K562 (cell line): ENCODE data around the gene IL12RB1. TPM values are rescaled to one million over a fixed set of nuclear protein-coding genes. Genes with fewer than 3 reads are reported as not detected.
A peak's percentile ranks its signal among the peaks of the same experiment; 100 is the strongest.

ENCODE experiments used
- ADNP ChIP-seq: fragments of 200-800 bp; sonication (Bioruptor generic); IDR thresholded peaks from 2 replicates; pipeline ENCODE4 v1.6.1; 2016; ENCODE audit warnings: missing genetic modification characterization, missing compliant biosample characterization
- ARID2 ChIP-seq: fragments of 450-650 bp; IDR thresholded peaks from 2 replicates; pipeline ENCODE4 v1.6.1; 2017; ENCODE audit warnings: antibody characterized with exemption, mild to moderate bottlenecking
- BRD9 ChIP-seq: fragments of 450-650 bp; IDR thresholded peaks from 2 replicates; pipeline ENCODE4 v1.6.1; 2018; ENCODE audit warnings: low read depth; ENCODE audit not compliant: partially characterized antibody
- CBX5 ChIP-seq: IDR thresholded peaks from 2 replicates; pipeline ENCODE4 v1.6.1; 2014; ENCODE audit warnings: low read depth, borderline replicate concordance
- FOXA1 ChIP-seq: fragments of 450-650 bp; IDR thresholded peaks from 2 replicates; pipeline ENCODE4 v1.6.1; 2016; ENCODE audit warnings: mild to moderate bottlenecking, borderline replicate concordance
- FOXK2 ChIP-seq, 2 experiments: fragments of 450-650 bp; IDR thresholded peaks in 1 of 2; conservative IDR thresholded peaks in 1 of 2; 2 replicates each; pipeline ENCODE4 v1.6.1; 2016; ENCODE audit warnings: low read depth in 2 of 2, mild to moderate bottlenecking in 1 of 2
- HDAC3 ChIP-seq: fragments of 450-650 bp; IDR thresholded peaks from 2 replicates; pipeline ENCODE4 v1.6.1; 2018; ENCODE audit warnings: borderline replicate concordance, mild to moderate bottlenecking, moderate library complexity; ENCODE audit not compliant: partially characterized antibody
- HSF4 ChIP-seq: fragments of 250-450 bp; sonication (Bioruptor Pico); IDR thresholded peaks from 2 replicates; pipeline ENCODE4 v2.1.2; 2022; ENCODE audit warnings: mild to moderate bottlenecking, moderate library complexity, borderline replicate concordance
- KAT2B ChIP-seq: IDR thresholded peaks from one replicate; pipeline ENCODE4 v1.6.1; 2012; ENCODE audit warnings: low read depth, mild to moderate bottlenecking, control low read depth, inconsistent platforms, low read length, moderate library complexity
- MCM2 ChIP-seq: fragments of 450-650 bp; IDR thresholded peaks from 2 replicates; pipeline ENCODE4 v1.6.1; 2017; ENCODE audit warnings: low read depth, mild to moderate bottlenecking
- MYNN ChIP-seq, 2 experiments: sonication (generic); formaldehyde crosslinking in 1 of 2; IDR thresholded peaks; 2 replicates each; pipeline versions ENCODE4 v1.5.0 to v1.6.1; 2016 to 2020; ENCODE audit warnings: antibody characterized with exemption in 1 of 2, missing genetic modification reagents in 1 of 2
- NELFE ChIP-seq: IDR thresholded peaks from 2 replicates; pipeline ENCODE4 v1.6.1; 2011; ENCODE audit warnings: mild to moderate bottlenecking; ENCODE audit not compliant: insufficient read depth, insufficient read length
- RUNX1 ChIP-seq: sonication (generic); IDR thresholded peaks from 2 replicates; pipeline ENCODE4 v1.6.1; 2016; ENCODE audit warnings: antibody characterized with exemption, low read depth
- TARDBP ChIP-seq: fragments of 450-650 bp; IDR thresholded peaks from 2 replicates; pipeline ENCODE4 v1.6.1; 2016
- THRAP3 ChIP-seq: fragments of 450-650 bp; IDR thresholded peaks from 2 replicates; pipeline ENCODE4 v1.6.1; 2016; ENCODE audit warnings: mild to moderate bottlenecking, inconsistent platforms, borderline replicate concordance
- ZBTB34 ChIP-seq: fragments of 250-450 bp; sonication (Bioruptor Pico); IDR thresholded peaks from 2 replicates; pipeline ENCODE4 v1.8.0; 2021; ENCODE audit warnings: mild to moderate bottlenecking, moderate library complexity
- ZNF143 ChIP-seq: sonication (generic); formaldehyde crosslinking; IDR thresholded peaks from 2 replicates; pipeline ENCODE4 v1.9.0; 2022; ENCODE audit warnings: mild to moderate bottlenecking, missing genetic modification reagents
- ZNF175 ChIP-seq: fragments of 200-800 bp; sonication (Bioruptor generic); IDR thresholded peaks from 2 replicates; pipeline ENCODE4 v1.6.1; 2016; ENCODE audit warnings: low read depth, mild to moderate bottlenecking, missing genetic modification characterization, missing compliant biosample characterization
- ZNF197 ChIP-seq: fragments of 200-800 bp; sonication (Bioruptor generic); IDR thresholded peaks from 2 replicates; pipeline ENCODE4 v1.6.1; 2016; ENCODE audit warnings: low read depth, missing genetic modification characterization, missing compliant biosample characterization
- ZNF431 ChIP-seq: sonication (generic); formaldehyde crosslinking; IDR thresholded peaks from 2 replicates; pipeline ENCODE4 v1.8.0; 2022; ENCODE audit warnings: mild to moderate bottlenecking, missing genetic modification reagents
- polyA plus RNA-seq, 8 experiments: library from polyadenylated mRNA; depleted of rRNA in 4 of 8; stranded (reverse) in 5 of 8; unstranded in 3 of 8; fragments of >200 nt; fragmentation: Nextera tagmentation in 2 of 8; fragmentation: Illumina TruSeq in 1 of 8; extraction: Ambion mirVana in 2 of 8; extraction: Trizol in 1 of 8; gene quantifications; 2 replicates each; pipeline versions ENCODE4 v1.2.1 to v1.2.3, GENCODE V29; 2011 to 2014; ENCODE audit warnings: inconsistent platforms in 1 of 8, missing spikeins in 1 of 8
- total RNA-seq, 7 experiments: library from RNA; depleted of rRNA in 6 of 7; stranded (reverse); fragments of >200 nt in 6 of 7; fragmentation: Illumina TruSeq in 2 of 7; extraction: Trizol in 2 of 7; gene quantifications; 2 replicates each; pipeline versions ENCODE4 v1.2.1 to v1.2.3, GENCODE V29; 2011 to 2021; ENCODE audit warnings: low replicate concordance in 1 of 7
- TF ChIP-seq, protein P1 (sequence below): fragments of 150-350 bp; conservative IDR thresholded peaks from 2 replicates; pipeline ENCODE4 v1.6.1; 2014; ENCODE audit warnings: low read length
- TF ChIP-seq, protein P2 (sequence below): fragments of 450-650 bp; IDR thresholded peaks from 2 replicates; pipeline ENCODE4 v1.6.1; 2018; ENCODE audit warnings: mild to moderate bottlenecking, low read depth; ENCODE audit not compliant: partially characterized antibody
- TF ChIP-seq, protein P3 (sequence below): fragments of 250-450 bp; sonication (Bioruptor Pico); IDR thresholded peaks from 2 replicates; pipeline ENCODE4 v1.5.0; 2020; ENCODE audit warnings: mild to moderate bottlenecking, borderline replicate concordance

IL12RB1 gene
- total and polyA plus RNA-seq, 9 of the 15 experiments (the other 6 are each of a cell fraction or from before 2014, with no cell fraction given): 0.04 to 0.07 (median 0.06) TPM; not detected in 5

- TF ChIP-seq HSF4 (no peak), ZNF197 (no peak), HDAC3 (no peak), MYNN (IDR thresholded peaks at IDR 0.05) (no peak), MYNN (CRISPR knock-in tag; IDR thresholded peaks at IDR 0.05) (no peak), FOXK2 (conservative IDR thresholded peaks at IDR 0.05 in 1 of 2, IDR thresholded peaks at IDR 0.05 in 1 of 2; ENCODE audit: low read depth in 2 of 2) (peak; percentile 96 to 97), FOXA1 (no peak), THRAP3 (no peak), NELFE (no peak), ZNF143 (CRISPR knock-in tag) (peak; percentile 68), ZNF431 (CRISPR knock-in tag) (no peak), BRD9 (peak; percentile 74), ZNF175 (CRISPR knock-in tag) (no peak), RUNX1 (no peak), ARID2 (peak; percentile 75; the same call in 1 of the 2 replicates), KAT2B (no peak), CBX5 (no peak), TARDBP (no peak), ZBTB34 (CRISPR knock-in tag) (no peak), ADNP (tag) (peak; percentile 88), MCM2 (no peak)
- TF ChIP-seq, protein P1, sequence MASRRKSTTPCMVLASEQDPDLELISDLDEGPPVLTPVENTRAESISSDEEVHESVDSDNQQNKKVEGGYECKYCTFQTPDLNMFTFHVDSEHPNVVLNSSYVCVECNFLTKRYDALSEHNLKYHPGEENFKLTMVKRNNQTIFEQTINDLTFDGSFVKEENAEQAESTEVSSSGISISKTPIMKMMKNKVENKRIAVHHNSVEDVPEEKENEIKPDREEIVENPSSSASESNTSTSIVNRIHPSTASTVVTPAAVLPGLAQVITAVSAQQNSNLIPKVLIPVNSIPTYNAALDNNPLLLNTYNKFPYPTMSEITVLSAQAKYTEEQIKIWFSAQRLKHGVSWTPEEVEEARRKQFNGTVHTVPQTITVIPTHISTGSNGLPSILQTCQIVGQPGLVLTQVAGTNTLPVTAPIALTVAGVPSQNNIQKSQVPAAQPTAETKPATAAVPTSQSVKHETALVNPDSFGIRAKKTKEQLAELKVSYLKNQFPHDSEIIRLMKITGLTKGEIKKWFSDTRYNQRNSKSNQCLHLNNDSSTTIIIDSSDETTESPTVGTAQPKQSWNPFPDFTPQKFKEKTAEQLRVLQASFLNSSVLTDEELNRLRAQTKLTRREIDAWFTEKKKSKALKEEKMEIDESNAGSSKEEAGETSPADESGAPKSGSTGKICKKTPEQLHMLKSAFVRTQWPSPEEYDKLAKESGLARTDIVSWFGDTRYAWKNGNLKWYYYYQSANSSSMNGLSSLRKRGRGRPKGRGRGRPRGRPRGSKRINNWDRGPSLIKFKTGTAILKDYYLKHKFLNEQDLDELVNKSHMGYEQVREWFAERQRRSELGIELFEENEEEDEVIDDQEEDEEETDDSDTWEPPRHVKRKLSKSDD: no peak
- TF ChIP-seq, protein P2, sequence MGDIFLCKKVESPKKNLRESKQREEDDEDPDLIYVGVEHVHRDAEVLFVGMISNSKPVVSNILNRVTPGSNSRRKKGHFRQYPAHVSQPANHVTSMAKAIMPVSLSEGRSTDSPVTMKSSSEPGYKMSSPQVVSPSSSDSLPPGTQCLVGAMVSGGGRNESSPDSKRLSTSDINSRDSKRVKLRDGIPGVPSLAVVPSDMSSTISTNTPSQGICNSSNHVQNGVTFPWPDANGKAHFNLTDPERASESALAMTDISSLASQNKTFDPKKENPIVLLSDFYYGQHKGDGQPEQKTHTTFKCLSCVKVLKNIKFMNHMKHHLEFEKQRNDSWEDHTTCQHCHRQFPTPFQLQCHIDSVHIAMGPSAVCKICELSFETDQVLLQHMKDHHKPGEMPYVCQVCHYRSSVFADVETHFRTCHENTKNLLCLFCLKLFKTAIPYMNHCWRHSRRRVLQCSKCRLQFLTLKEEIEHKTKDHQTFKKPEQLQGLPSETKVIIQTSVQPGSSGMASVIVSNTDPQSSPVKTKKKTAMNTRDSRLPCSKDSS: no peak
- TF ChIP-seq, protein P3, sequence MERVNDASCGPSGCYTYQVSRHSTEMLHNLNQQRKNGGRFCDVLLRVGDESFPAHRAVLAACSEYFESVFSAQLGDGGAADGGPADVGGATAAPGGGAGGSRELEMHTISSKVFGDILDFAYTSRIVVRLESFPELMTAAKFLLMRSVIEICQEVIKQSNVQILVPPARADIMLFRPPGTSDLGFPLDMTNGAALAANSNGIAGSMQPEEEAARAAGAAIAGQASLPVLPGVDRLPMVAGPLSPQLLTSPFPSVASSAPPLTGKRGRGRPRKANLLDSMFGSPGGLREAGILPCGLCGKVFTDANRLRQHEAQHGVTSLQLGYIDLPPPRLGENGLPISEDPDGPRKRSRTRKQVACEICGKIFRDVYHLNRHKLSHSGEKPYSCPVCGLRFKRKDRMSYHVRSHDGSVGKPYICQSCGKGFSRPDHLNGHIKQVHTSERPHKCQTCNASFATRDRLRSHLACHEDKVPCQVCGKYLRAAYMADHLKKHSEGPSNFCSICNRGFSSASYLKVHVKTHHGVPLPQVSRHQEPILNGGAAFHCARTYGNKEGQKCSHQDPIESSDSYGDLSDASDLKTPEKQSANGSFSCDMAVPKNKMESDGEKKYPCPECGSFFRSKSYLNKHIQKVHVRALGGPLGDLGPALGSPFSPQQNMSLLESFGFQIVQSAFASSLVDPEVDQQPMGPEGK (CRISPR knock-in tag): no peak
Observed at GRCh38 chr19:18063463-18063862, 23.3 kb downstream of the IL12RB1 start (continued).
